Measurements from ENCODE around the gene CNTROB.

DNA sequence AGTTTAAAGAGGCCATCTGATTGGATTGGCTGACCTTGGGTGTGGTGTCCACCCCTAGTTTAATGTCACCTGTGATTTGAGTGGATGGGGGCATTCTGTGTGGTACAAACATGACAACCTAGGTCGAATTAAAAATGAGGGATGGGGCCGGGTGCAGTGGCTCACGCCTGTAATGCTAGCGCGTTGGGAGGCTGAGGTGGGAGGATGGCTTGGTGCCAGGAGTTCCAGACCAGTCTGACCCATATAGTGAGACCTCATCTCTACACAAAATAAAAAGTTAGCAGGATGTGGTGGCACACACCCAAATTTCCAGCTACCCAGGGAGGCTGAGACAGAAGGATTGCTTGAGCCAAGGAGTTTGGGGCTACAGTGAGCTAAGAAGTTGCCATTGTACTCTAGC is 14.4 kb downstream of the CNTROB start:
- TF ChIP-seq CTCF (IDR thresholded peaks at IDR 0.05; ENCODE audit: poor library complexity), result no peak
- TF ChIP-seq EZH2 (IDR thresholded peaks at IDR 0.05; ENCODE audit: borderline replicate concordance), result no peak
- no peak for TF ChIP-seq EZH2phosphoT487 (IDR thresholded peaks at IDR 0.05; ENCODE audit: low read depth, severe bottlenecking, unreplicated experiment)

All from hepatocyte (in vitro differentiated cells).